Astrocyte (in vitro differentiated cells and primary cell): Measurements from ENCODE around the gene ARL15. TPM values are rescaled to one million over a fixed set of nuclear protein-coding genes. Genes with fewer than 3 reads are reported as not detected.
"Not testable (repeated sequence)": the region's sequence is repeated elsewhere in the genome, so short reads cannot be mapped to it uniquely, and the experiment has no call there.

Source experiments
- DNase-seq: peaks from one replicate; pipeline ENCODE4 v3.0.0-alpha.2; 2010; ENCODE audit warnings: low read depth
- FAIRE-seq: peaks from 2 replicates; lab custom pipeline; 2011; peaks lifted over from hg19 to GRCh38; lab: Jason Lieb, UNC
- H2AFZ ChIP-seq: 2 replicates; pipeline ENCODE4 v1.6.0; 2012; ENCODE audit warnings: low read depth, low read length, inconsistent platforms
- H3K27ac ChIP-seq: 2 replicates; pipeline ENCODE4 v1.5.1; 2011; ENCODE audit warnings: low read depth, low read length, inconsistent platforms
- H3K27me3 ChIP-seq: 2 replicates; pipeline ENCODE4 v1.6.0; 2011; ENCODE audit warnings: low read length, inconsistent platforms; ENCODE audit not compliant: insufficient read depth
- H3K36me3 ChIP-seq: 2 replicates; pipeline ENCODE4 v1.5.1; 2011; ENCODE audit warnings: low read length, inconsistent platforms; ENCODE audit not compliant: insufficient read depth
- H3K4me1 ChIP-seq: 2 replicates; pipeline ENCODE4 v1.5.1; 2011; ENCODE audit warnings: low read length, inconsistent platforms; ENCODE audit not compliant: insufficient read depth
- H3K4me2 ChIP-seq: 2 replicates; pipeline ENCODE4 v1.6.0; 2012; ENCODE audit warnings: low read length, inconsistent platforms
- H3K4me3 ChIP-seq: 2 replicates; pipeline ENCODE4 v1.5.1; 2011; ENCODE audit warnings: low read depth, mild to moderate bottlenecking, low read length, inconsistent platforms; ENCODE audit not compliant: insufficient read depth
- H3K79me2 ChIP-seq: 2 replicates; pipeline ENCODE4 v1.6.0; 2012; ENCODE audit warnings: mild to moderate bottlenecking, low read length, inconsistent platforms; ENCODE audit not compliant: insufficient read depth
- H3K9ac ChIP-seq: 2 replicates; pipeline ENCODE4 v1.6.0; 2012; ENCODE audit warnings: mild to moderate bottlenecking, low read length, inconsistent platforms
- H3K9me3 ChIP-seq: 2 replicates; pipeline ENCODE4 v1.5.1; 2012; ENCODE audit warnings: low read depth, mild to moderate bottlenecking, low read length, inconsistent platforms; ENCODE audit not compliant: insufficient read depth
- H4K20me1 ChIP-seq: 2 replicates; pipeline ENCODE4 v1.6.0; 2012; ENCODE audit warnings: low read length, inconsistent platforms; ENCODE audit not compliant: insufficient read depth
- H3K27ac Mint-ChIP-seq: one replicate; pipeline ENCODE4 v1.8.0; 2021; ENCODE audit warnings: mild to moderate bottlenecking, mixed read lengths; ENCODE audit not compliant: unreplicated experiment
- H3K27me3 Mint-ChIP-seq: one replicate; pipeline ENCODE4 v1.8.0; 2021; ENCODE audit warnings: low read depth, mixed read lengths; ENCODE audit not compliant: unreplicated experiment
- H3K36me3 Mint-ChIP-seq: one replicate; pipeline ENCODE4 v1.8.0; 2021; ENCODE audit warnings: low read depth, mixed read lengths; ENCODE audit not compliant: unreplicated experiment
- H3K4me1 Mint-ChIP-seq: one replicate; pipeline ENCODE4 v1.8.0; 2021; ENCODE audit warnings: low read depth, mixed read lengths; ENCODE audit not compliant: unreplicated experiment
- H3K4me3 Mint-ChIP-seq: one replicate; pipeline ENCODE4 v1.8.0; 2021; ENCODE audit warnings: mild to moderate bottlenecking, moderate library complexity, mixed read lengths; ENCODE audit not compliant: unreplicated experiment
- H3K9me3 Mint-ChIP-seq: one replicate; pipeline ENCODE4 v1.8.0; 2021; ENCODE audit warnings: mild to moderate bottlenecking, mixed read lengths; ENCODE audit not compliant: unreplicated experiment
- EZH2 ChIP-seq: IDR thresholded peaks from 2 replicates; pipeline ENCODE4 v1.6.1; 2012; ENCODE audit warnings: mild to moderate bottlenecking, low read length, inconsistent platforms; ENCODE audit not compliant: insufficient read depth
- total RNA-seq: library from RNA; stranded (reverse); gene quantifications from 2 replicates; pipeline ENCODE4 v1.2.1, GENCODE V29; 2021
- TF ChIP-seq, protein P1 (sequence below): IDR thresholded peaks from 2 replicates; pipeline ENCODE4 v1.5.1; 2011; ENCODE audit warnings: low read depth, mild to moderate bottlenecking, inconsistent platforms, low read length, moderate library complexity; ENCODE audit not compliant: insufficient read depth

The ARL15 gene
- total RNA-seq, 1 donor from 2014 or later, result 29.1 TPM

DNA sequence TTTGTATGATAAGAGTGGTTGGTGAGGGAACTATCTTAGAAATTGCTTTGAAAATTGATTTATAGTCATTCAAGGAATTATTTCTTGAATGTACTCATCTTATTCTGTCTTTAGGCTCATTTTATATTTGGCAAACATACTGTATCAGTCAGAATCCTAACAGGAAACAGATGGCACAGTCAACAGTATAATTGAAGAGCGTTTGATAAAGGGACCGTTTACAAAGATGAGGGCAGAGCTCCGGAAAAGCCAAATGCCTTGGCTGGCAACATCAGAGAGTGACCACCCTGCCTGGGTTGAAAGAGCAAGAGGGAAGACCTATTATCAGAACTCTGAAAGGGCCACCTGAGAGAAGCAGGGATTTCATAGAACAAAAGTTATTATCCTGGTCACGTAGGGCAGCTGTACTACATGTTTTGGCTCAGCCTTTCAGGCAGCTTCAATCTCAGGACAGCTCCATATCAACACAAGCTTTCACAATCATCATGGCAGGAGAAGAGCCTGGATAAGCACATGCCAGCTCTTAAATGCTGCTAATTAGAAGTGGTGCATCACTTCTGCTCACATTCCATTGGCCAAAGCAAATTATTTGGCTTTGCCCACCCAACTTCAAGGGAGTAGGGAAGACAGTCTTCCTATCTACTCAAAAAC, 47.2 kb upstream of the ARL15 start:
- no peak overlapping the region for H2AFZ ChIP-seq
- Mint-ChIP-seq H3K27me3 (no peaks in the 10 kb centered on the region), H3K36me3 (peaks cover 5% of the 10 kb centered on the region), H3K4me3 (no peak overlapping the region), H3K27ac (no peak overlapping the region), H3K4me1 (peaks cover 17% of the 10 kb centered on the region), H3K9me3 (peaks cover 20% of the 10 kb centered on the region)
- H3K27me3 ChIP-seq, result no peaks in the 10 kb centered on the region
- H3K9ac ChIP-seq, result no peak overlapping the region
- TF ChIP-seq, protein P1, sequence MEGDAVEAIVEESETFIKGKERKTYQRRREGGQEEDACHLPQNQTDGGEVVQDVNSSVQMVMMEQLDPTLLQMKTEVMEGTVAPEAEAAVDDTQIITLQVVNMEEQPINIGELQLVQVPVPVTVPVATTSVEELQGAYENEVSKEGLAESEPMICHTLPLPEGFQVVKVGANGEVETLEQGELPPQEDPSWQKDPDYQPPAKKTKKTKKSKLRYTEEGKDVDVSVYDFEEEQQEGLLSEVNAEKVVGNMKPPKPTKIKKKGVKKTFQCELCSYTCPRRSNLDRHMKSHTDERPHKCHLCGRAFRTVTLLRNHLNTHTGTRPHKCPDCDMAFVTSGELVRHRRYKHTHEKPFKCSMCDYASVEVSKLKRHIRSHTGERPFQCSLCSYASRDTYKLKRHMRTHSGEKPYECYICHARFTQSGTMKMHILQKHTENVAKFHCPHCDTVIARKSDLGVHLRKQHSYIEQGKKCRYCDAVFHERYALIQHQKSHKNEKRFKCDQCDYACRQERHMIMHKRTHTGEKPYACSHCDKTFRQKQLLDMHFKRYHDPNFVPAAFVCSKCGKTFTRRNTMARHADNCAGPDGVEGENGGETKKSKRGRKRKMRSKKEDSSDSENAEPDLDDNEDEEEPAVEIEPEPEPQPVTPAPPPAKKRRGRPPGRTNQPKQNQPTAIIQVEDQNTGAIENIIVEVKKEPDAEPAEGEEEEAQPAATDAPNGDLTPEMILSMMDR, result no peak
- no peak for TF ChIP-seq EZH2
- FAIRE-seq, result no peak
- no peak for DNase-seq
- no peak overlapping the region for H3K4me3 ChIP-seq
- H3K36me3 ChIP-seq, result no peaks in the 10 kb centered on the region
- H3K9me3 ChIP-seq, result peaks cover 6% of the 10 kb centered on the region
- H3K4me2 ChIP-seq, result no peak overlapping the region
- no peaks in the 10 kb centered on the region for H4K20me1 ChIP-seq
- H3K27ac ChIP-seq, result no peak overlapping the region
- no peaks in the 10 kb centered on the region for H3K79me2 ChIP-seq
- peaks cover 12% of the 10 kb centered on the region for H3K4me1 ChIP-seq

DNA sequence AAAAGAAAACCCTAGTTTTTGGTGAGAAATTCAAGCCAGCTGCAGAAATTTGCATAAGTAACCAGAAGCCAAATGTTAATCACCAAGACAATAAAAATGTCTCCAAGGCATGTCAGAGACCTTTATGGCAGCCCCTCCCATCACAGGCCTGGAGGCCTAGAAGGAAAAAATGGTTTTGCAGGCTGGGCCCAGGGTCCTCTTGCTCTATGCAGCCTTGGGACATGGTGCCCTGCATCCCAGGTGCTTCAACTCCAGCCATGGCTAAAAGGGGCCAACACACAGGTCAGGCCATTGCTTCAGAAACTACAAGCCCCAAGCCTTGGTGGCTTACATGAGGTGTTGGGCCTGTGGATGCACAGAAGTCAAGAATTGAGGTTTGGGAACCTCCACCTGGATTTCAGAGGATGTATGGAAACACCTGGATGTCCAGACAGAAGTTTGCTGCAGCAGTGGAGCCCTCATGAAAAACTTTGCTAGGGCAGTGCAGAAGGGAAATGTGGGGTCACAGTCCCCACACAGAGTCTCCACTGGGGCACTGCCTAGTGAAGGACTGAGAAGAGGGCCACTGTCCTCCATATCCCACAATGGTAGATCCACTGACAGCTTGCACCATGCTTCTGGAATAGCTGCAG, 43.7 kb upstream of the ARL15 start:
- peaks cover 20% of the 10 kb centered on the region for H3K9me3 Mint-ChIP-seq
- not testable (repeated sequence) for H3K27ac ChIP-seq, H3K27me3 Mint-ChIP-seq, DNase-seq, H3K27me3 ChIP-seq, H2AFZ ChIP-seq, H3K9me3 ChIP-seq, H3K36me3 ChIP-seq, H4K20me1 ChIP-seq, H3K27ac Mint-ChIP-seq, H3K4me3 ChIP-seq, H3K79me2 ChIP-seq, H3K36me3 Mint-ChIP-seq, H3K4me2 ChIP-seq, H3K4me1 ChIP-seq, FAIRE-seq, H3K9ac ChIP-seq, H3K4me1 Mint-ChIP-seq, H3K4me3 Mint-ChIP-seq

DNA sequence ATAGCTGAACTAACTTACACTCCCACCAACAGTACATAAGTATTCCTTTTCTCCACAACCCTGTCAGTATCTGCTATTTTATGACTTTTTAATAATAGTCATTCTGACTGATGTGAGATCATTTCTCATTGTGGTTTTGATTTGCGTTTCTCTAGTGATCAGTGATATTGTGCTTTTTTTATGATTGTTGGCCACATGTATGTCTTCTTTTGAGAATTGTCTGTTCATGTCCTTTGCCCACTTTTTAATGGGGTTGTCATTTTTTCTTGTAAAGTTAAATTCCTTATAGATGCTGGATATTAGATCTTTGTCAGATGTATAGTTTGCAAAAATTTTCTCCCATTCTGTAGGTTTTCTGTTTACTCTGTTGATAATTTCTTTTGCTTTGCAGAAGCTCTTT, 42.2 kb upstream of the ARL15 start:
- H3K9me3 Mint-ChIP-seq, result peaks cover 20% of the 10 kb centered on the region
- not testable (repeated sequence) for H3K4me2 ChIP-seq, H3K9me3 ChIP-seq, H3K36me3 ChIP-seq, H3K4me3 Mint-ChIP-seq, H3K4me3 ChIP-seq, H4K20me1 ChIP-seq, H3K27me3 ChIP-seq, H3K27me3 Mint-ChIP-seq, H3K36me3 Mint-ChIP-seq, H3K27ac ChIP-seq, H3K27ac Mint-ChIP-seq, H3K79me2 ChIP-seq, H2AFZ ChIP-seq, H3K4me1 ChIP-seq, H3K9ac ChIP-seq, DNase-seq, FAIRE-seq, H3K4me1 Mint-ChIP-seq
